GM18868 (cell line): ENCODE data around the gene POFUT2.
"Not testable (repeated sequence)": the region's sequence is repeated elsewhere in the genome, so short reads cannot be mapped to it uniquely, and the experiment has no call there.

Experiments
- ATAC-seq: cut with Tn5 transposase; IDR thresholded peaks from one replicate; pipeline ENCODE4 v1.9.1; 2021; ENCODE audit warnings: mild to moderate bottlenecking, moderate library complexity; ENCODE audit not compliant: unreplicated experiment

Gene POFUT2

DNA sequence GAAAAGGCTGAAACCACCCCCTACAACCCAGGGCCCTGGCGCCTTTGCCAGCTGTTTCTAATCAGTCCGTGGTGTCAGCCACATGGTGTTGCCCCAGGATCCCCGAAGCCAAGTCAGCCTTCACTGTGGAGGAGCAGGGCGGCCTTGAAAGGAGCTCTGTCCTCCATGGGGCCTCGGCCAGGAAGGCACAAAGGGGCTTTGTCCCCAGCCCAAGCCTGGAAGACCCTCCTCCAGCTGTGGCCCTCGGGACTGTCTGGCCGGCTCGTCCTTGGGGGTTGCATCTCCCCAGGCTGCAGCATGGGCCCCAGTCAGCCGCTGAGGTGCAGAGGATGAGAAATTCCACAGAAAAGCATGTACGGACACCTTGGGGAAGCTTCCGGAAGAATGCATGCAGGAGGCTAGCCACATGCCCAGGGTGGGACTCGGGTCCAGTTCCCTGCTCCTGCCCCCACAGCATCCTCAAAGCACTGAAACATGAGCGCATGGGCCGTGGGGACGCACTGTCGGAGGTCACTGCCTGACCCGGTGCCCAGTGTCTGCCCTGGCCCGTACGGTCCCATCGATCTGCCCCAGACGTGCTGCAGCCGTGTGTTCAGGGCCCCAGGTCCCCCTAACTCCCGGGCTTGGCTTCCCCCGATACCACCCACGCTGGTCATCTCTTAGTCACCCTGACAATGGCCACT lies 38.6 kb upstream of the POFUT2 start:
- no peak for ATAC-seq

DNA sequence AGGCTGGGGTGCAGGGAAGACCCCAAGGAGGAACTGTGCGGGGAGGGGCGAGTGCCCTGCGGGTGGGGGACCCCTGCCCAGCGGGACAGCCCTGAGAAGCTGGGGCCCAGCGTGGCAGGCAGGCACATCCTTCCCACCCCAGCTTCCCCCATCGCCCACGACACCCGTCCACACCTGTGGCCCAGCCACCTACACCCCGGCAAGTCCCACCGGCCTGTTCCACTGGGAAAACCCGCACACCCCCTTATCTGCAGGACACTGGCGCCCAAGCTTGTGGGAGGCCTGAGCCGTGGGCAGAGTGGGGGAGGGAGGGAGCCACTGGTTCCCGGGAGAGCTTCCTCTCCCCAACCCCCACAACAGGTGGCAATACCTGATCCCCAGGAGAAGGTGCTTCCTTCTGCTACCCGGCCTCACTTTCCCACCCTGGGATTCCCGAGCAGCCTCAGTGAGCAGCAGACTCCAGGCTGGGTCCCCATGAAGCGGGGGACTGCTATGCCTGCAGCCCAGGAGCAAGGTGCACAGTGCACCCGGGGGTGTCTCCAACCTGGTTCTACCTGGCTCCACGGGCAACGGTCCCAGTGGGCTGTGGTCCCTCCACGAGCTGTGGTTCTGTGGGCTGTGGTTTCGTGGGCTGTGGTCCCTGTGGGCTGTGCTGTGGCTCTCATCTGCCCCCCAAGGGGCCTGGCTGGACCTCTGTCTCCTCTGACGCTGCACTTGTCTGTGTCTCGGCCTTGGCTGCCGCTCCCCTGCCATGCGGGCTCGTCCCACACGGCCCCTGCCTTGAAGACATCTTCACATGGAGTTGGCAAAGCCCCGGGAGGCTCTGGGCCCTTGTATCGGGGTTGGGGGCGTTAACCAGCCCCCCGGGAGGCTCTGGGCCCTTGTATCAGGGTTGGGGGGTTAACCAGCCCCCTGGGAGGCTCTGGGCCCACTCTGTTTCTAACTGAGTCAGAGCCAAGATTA lies 37.8 kb upstream of the POFUT2 start:
- ATAC-seq: no peak

DNA sequence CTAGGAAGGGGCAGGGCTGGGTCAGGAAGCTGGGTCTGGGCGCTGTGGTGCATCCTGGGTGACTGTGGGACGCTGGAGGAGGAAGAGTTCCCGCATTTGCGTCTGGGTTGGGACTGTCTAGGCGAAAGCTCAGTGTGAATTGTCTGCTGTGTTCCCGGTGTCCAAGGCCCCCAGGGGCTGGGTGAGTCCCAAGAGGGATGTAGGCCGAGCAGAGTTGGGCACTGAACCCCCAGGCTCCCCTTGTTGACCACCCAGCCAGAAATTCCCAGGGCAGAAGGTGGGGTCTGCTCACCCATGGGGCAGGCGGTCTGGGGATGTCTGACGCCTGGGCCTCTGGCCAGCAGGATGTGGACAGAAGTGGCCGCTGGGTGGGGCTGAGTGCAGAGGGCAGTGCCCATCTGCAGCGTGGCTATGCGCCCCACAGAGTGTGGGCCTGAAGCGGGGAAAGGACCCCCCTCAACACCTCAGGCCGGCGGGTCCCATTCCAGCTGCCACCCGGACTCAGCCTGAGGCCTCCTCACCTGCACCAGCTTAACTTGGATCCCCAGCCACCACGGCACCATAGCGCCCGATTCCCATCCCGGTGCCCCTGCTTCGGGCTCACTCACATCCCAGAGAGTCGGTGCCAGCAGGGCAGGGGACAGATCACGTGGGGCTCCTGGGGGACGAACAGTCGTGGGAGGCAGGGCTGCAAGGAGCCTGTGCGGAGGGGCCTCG lies 37.0 kb upstream of the POFUT2 start:
- ATAC-seq: no peak

DNA sequence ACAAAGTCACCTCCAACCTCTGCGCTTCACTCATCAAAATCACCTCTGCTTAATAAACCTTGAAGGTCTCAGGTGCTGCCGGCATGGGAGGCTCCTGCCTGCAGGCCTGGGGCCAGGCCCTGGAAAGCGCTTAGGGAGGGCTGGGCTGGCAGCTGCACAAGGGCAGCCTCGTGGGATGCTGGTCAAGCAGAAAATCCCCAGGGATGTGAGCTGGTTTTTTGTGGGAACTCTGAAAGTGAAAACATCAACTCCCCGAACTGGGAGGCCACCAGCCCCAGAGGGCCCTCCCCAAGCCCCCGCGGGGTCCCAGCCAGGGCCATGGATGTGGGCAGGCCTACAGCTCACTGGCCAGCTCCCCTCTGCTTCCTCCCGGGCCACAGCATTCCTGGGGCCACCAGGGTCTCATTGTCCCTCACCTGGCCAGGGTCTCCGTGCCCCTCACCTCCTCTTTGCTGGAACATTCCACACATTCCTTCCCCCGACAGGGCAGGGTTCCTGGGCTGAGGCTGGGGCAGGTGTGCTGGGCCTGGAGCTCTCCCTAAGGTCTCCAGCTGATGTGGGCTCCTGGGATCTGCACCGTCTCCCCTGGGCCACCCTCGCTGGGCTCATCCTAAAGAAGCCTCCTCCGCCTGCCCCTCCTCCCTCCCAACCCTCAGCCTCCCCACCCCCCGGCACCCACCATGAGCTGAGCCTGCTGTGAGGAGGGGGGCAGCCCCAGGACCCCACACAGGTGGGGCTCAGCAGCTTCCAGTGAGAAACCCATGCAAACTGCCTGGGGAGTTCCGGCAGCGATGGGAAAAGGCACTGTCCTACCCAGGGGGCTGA lies 36.0 kb upstream of the POFUT2 start:
- ATAC-seq: no peak

DNA sequence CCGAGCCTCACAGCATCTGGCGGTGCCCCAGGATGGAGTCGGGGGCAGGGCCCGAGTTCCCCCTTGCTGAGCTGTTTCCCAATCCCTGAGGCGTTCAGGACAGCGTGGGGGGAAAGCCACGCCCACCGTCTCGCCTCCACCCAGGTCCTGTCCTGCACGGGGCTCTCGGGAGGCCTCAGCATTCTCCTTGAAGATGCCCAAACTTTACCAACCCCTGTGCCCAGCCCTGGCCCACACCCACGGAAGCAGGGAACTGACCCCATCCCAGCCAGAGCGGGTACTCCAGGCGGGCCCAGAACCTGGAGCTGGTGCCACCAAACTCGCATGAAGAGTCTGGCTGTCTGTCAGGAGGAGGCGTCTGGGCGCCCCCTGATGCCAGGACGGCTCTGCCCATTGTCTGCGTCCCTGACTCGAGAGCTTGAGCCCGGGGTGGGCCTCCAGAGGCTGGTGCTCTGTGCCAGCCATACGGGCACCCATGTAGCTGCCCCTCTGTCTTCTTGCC lies 35.3 kb upstream of the POFUT2 start:
- ATAC-seq: no peak

DNA sequence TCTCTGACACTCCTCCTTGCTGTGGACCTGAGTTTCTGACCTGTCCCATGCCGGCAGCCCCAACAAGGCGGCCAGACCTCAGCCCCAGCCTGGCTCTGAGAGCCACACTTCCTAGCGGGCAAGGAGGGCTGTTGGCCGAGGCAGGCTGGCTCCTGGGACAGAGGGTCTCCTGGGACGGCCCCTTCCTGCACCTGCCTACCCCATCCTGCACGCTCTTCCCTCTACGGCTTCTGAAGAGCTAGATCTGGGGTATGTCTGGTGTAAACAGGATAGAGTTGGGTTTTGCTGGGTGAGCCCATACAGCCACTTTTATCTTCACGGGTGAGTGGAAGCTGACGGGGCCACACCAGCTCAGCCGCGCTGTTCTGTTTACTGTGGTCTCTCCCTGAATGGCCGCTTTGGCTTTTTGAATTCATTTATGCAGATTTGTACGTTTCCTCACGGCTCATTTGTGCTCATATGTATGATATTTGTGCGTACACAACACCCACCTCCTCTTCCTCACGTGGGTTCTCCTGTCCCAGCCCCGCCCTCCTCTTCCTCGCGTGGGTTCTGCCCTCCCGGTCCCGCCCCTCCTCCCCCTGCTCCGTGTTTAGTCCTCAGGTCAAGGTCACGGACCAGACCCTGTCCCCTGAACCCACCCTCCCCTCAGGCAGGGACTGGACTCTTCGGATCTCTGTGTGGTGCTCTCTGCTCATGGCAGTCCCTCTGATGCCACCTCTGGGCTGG lies 34.7 kb upstream of the POFUT2 start:
- no peak for ATAC-seq

DNA sequence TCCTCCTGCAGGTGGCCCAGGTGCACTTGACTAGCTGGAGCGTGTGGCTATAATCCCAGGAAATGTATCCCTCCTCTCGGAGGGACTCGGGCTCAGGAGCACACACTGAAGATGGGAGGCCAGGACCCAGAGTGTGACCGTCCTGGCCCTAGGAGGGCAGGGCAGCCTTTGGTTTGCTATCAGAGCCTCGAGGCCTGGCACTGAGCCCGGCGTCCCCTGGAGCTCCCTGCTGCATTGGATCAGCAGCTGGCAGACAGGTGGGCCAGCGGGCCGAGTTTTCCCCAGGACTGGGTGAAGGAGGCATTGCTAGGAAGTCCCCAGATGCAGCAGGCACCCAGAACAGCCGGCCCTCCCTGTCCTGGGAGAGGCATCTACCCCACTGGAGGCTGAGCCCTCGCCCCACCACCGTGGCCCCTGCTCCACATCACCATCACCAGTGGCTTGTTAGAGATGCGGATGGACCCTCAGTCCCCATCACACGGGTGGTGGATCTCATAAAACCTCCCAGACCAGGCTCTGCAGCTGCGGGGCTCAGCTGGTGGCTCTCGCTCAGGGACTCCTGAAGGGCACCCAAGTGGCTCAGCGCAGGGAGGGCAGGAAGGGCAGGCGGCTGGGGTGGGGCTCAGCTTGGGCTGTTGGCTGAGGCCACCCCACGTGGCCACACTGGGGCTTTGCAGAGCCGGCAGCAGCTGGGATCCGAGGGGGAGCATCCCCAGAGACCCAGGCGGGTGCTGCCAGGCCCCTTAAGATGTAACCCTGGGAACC lies 32.7 kb upstream of the POFUT2 start:
- ATAC-seq: no peak

DNA sequence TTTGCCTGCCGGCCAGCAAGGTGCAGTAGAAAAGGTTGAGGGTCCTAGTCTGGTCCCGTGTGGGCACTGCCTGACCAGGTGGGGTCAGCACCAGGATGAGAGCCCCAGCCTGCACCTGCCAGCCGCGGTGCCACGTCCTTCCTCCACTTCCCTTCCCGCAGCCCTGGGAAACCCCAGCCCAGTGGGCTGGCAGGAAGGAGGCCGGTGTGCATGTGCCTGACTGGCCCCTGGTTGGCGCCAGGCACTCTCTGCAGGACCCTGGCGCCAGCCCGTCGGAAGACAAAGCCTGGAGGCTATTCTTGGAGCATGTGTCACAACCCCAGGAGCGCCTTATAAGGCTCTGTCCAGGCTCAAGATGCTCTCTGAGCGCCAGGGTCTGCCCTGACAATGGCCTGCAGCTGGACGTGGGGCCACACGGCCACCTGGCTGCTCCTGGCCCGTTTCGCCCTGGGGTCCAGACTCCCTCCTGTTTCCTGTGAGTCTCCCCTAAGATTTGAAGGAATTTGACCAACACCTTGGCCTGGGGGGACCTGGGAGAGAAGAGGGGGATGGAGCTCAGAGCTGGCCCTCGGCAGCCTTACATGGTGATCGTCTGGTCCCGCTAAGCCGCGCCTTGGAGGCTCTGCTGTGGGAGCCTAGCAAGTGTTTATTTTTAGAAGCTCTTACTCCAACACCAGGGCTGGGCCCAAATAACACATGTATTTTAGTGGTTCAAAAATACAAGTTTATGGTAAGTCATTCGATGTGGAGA lies 31.9 kb upstream of the POFUT2 start:
- no peak for ATAC-seq

DNA sequence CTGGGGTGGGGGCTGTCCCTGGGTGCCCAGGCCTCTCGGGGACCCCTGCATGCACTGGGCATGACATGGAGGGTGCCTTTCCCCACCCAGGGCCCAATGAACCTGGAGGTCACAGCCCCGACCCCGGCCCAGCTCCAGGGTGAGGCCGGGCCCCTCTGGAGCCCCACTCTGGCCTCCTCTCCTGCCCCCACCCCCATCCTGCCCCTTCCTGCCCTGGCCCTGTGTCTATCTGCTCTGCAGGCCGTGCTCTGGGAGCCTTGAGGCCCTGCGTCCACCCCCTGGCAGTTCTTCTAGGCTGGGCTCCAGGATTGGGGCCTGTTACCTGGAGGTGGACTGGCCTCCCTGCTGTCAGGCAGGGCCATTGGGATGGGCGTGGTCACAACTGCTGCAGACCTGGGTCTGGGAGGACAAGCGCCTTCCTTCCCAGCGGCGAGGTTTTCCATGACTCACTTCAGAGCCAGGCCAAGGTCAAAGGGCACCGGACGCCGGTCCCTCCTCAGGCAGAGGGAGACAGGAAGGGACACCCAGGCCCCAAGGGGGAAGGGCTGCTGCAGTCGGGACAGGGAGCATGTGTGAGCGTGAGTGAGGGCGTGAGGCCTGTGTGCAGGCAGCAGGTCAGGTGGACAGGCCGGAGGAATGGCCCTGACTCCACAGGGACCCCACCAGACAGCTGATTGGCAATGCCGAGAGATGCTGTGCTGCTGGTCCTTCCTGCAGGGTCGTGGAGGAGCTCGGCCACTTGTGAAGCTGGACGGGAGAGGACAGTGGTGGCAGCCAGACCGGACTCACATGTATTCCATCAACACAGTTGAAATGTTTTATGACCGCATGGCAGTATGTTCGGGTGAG lies 31.1 kb upstream of the POFUT2 start:
- ATAC-seq: no peak

DNA sequence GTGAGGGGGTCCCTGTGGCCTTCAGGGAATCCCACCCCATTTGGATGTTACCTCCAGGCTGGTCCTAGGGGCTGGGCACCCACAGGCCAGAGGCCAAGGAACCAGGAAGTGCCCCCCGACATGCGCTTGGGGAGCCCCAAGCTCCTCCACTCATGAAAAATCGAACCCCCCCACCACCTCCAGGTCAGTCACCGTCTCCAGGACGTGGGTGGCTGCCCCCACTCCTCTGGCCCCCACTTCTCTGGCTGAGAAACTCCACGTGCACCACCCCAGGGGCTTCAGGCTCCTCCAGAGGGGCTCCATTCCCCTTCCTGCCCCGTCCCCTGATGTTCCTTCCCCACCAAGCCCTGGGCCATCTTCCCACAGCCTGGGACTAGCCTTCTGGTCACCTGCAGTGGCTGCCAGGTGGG lies 30.5 kb upstream of the POFUT2 start:
- ATAC-seq: no peak

DNA sequence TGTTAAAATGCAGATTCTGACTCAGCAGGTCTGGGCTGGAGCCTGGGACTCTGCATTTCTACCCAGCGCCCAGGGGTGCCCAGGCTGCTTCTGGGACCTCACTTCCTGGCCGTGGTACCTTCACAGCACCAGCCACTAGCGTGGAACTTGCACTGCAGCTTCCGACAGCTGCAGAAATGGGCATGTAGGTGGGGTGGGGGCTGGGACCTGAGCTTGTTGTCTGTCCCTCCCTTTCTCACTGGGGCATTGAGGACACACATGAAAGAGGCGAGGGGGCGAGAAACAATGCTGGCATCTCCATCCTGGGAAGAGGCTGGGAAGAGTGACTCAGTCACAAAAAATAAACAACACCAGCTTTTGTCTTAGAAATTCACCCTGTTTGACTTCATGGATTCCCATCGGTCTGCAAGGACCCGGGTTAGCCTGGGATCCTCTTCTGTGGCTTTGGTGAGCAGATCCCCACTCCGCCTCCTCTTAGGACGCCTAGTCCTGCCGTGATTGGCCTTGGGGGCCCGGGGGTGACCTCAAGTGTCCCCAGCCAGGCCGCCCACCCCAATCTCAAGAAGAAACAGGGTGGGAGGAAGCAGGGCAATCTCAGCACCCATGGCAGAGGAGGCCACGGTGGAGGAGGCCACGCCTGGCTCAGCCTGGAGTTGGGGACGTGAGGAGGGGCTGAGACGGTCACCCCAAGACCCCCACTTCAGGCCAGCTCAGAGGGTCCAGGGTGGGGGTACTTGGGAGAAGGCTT lies 29.9 kb upstream of the POFUT2 start:
- no peak for ATAC-seq

DNA sequence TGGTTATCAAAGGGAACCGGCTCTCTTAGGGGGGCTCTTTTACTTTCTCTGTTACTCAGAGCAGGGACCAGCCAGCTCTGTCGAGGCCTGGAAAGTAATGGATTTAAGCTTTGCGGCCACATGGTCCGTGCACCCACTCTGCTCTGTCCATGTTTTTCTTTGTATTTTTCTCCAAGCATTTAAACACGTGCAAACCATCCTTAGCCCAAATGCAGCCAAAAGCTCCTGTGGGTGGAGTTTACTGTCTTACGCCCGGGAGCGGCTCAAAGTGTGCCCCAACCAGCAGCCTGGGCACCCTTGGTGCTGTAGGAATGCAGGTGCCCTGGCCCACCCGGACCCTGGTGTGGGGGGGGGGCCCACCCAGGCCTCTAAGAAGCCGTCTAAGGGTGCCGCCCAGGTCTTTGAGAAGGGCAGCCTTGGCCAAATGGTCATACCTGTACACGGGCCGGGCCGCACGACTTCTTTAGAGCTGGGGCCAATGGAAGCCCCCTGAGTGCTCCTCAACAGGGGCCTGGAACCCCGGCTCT lies 29.2 kb upstream of the POFUT2 start:
- no peak for ATAC-seq

DNA sequence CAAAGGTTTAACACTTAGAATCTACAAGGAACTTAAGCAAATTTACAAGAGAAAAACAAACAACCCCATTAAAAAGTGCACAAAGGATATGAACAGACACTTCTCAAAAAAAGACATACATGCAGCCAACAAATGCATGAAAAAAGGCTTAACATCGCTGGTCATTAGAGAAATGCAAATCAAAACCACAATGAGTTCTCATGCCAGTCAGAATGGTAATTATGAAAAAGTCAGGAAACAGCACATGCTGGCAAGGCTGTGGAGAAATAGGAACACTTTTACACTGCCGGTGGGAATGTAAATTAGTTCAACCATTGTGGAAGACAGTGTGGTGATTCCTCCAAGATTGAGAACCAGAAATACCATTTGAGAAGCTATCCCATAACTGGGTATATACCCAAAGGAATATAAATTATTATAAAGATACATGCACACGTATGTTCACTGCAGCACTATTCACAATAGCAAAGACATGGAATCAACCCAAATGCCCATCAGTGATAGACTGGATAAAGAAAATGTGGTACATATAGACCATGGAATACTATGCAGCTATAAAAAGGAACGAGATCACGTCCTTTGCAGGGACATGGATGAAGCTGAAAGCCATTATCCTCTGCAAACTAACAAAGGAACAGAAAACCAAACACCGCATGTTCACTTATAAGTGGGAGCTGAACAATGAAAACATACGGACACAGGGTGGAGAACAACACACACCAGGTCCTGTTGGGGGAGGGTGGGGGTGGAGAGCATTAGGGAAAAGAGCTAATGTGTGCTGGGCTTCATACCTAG lies 28.2 kb upstream of the POFUT2 start:
- ATAC-seq: not testable (repeated sequence)

DNA sequence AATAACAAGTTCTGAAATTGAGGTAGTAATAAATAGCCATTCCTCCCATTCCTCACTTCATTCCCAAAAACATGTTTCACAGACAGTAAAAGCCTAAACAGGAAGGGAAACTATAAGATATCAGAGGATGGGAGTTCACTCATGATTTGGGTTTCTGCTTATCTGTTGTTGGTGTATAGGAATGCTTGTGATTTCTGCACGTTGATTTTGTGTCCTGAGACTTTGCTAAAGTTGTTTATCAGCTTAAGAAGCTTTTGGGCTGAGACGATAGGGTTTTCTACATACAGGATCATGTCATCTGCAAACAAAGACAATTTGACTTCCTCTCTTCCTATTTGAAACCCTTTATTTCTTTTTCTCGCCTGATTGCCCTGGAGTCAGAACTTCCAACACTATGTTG lies 26.0 kb upstream of the POFUT2 start:
- ATAC-seq: no peak

DNA sequence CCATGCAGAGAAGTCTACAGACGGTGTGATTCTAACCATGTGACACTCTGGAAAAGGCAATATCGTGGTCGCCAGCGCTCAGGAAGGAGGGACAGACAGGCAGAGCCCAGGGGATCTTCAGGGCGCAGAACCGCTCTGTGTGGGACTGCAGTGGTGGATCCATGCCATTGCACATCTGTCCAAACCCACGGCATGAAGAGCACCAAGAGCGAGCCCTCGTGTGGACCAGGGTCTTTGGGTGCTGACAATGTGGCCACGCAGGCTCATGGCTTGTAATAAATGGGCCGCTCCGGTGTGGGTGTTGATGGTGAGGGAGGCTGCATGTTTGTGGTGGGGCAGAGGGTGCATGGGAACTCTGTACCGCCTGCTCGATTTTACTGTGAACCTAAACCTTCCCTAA lies 25.3 kb upstream of the POFUT2 start:
- no peak for ATAC-seq

DNA sequence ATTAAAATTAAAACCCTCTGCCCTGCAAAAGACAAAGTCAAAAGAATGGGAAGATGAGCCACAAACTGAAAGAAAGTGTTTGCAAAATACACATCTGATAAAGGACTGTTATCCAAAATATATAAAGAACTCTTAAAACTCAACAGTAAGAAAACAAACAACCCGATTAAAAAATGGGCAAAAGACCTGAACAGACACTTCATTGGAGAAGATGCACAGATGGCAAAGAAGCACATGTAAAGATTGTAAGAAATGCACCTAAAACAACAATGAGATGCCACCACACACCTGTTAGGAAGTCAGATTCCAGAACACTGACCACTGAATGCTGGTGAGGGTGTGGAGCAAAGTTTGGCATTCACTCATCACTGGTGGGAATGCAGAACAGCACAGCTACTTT lies 24.6 kb upstream of the POFUT2 start:
- ATAC-seq: no peak
